HG03103 (cell line): ENCODE results near the gene EMCN.
"Not testable (repeated sequence)": the region's sequence is repeated elsewhere in the genome, so short reads cannot be mapped to it uniquely, and the experiment has no call there.

Source experiments
- ATAC-seq: cut with Tn5 transposase; IDR thresholded peaks from one replicate; pipeline ENCODE4 v1.9.1; 2021; ENCODE audit warnings: low read depth; ENCODE audit not compliant: unreplicated experiment

The EMCN gene

DNA sequence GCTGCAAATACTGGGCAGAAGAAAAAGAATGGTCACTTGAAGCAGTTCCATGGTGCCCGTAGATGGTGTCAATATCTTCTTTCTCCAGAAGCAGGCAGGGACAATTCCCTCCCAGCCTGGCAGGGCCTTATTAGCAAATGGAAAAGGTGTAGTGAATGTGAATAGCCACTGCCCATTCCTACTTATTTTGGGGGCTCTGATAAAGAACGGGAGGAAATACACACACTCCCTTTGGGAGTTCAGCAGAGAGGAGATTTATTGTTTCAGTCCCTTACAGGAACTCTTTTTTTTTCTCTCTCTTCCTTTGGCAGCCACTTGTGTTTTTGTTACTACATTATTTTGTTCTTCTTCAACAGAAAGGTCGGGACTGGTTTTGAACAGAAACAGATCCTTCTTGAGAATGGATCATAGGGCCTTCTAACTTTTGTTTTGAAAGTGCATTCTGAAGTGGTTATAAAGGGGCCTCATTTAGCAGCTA is at the start of gene EMCN:
Gene EMCN (minus strand): TSS at position 159 of the 478 bp plus-strand sequence. CDS start 108 bp downstream, at position 51.
- no peak for ATAC-seq

DNA sequence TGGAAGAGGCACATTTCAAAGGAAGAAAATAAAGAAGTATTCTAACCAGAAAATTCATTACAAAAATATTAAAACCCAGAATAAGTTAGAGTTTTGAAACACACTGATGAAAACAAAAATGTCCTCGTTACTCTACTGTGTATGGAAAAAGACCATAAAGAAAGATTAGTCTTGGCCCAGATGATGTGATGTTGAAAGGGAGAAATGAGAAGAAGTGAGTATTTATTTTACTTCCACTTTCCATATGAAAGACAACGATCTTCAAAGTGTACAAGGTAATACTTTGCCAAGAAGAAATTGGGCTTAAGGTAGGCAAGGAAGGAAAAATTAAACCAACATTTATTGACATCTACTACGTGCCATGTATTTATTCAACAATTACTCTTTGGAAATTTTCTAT is 48.6 kb upstream of the EMCN start:
- ATAC-seq: no peak

DNA sequence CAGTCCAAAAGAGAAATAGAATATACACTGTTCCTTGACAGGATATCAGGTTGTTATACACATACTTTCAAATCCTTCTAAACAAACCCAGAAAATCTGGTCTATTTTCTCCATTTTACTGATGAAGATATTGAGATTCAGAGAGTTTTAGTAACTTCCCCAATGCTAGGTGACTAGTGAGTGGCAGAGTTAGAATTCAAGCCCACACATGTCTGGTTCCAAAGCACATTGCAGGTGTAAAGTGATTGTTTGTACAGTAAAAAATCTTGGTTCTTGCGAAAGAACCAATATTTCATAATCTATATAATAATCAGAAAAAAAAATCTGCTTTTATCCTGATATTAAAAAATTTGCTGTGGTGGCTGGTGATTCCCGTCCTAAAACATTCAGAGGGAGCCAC is 39.5 kb upstream of the EMCN start:
- no peak for ATAC-seq

- ATAC-seq: no peak
Measured at GRCh38 chr4:100555611-100556337, 38.0 kb upstream of the EMCN start.

DNA sequence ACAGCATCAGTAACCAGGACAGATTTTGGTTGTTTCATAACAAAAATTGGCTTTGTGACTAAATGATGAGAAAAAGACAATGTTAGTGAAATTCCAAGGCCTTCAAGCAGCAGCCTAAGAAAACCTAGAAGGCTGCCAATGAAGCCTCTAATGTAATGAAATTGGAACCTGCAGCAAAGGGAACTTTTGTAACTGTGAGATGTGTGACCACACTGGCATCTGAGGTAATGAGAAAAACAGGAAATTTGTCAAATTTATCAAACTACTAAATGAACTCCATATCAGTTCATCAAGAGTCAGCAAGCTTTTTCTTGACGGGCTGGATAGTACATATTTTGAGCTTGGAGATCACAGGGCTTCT is 30.4 kb upstream of the EMCN start:
- ATAC-seq: no peak

DNA sequence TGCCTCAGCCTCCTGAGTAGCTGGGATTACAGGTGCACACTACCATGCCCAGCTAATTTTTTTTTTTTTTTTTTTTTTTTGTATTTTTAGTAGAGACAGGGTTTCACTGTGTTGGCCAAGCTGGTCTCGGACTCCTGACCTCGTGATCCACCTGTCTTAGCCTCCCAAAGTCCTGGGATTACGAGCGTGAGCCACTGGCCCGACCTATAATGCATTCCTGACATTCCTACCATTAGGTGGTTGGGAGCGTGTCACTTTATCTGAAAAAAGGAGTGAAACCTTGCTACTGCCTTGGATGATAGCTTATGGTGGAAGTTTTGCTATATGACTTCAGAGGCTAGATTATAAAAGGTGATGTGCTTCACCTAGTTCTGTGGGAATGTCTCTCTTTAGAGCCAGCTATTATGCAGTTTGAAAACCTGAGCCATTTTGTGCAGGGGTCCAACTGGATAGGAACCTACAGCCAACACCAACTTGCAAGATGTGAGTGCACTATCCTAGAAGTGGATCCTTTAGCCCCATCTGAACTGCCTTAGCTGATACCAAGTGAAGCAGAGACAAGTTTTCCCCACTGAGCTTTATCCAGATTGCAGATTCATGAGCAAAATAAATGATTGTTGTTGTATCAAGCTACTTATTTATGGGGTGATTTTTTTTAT is 29.8 kb upstream of the EMCN start:
- ATAC-seq: no peak

DNA sequence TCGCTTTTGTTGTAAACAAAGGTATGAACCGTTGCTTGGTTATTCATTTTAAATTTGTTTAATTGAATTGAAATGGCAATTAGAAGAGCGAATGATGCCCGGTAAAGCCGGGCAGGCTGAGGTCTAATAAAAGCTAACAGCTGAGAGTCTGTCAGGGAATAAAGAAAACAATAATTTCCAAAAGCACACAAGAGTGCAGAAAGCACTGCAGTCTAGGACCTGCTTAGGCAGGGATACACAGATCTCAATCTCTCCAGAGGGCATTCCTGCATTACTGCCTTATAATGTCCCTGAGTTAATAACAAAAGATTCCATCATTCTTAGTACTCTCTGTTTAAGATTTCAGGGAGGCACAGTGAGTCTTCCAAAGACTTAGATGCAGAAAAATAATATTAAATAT is 27.6 kb upstream of the EMCN start:
- no peak for ATAC-seq

GRCh38 chr4:100540131-100540530 is 22.3 kb upstream of the EMCN start:
- no peak for ATAC-seq

GRCh38 chr4:100539706-100540105 is 21.9 kb upstream of the EMCN start:
- ATAC-seq: no peak

- no peak for ATAC-seq
Measured at GRCh38 chr4:100533741-100534140, 15.9 kb upstream of the EMCN start.

DNA sequence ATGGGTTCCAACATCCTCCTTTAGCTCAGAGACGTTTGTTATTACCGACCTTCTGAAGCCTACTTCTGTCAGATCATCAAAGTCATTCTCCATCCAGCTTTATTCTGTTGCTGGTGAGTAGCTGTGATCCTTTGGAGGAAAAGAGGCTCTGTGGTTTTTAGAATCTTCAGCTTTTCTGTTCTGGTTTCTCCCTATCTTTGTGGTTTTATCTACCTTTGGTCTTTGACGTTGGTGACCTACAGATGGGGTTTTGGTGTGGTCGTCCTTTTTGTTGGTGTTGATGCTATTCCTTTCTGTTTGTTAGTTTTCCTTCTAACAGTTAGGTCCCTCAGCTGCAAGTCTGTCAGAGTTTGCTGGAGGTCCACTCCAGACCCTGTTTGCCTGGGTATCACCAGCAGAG is 12.3 kb upstream of the EMCN start:
- not testable (repeated sequence) for ATAC-seq

- no peak for ATAC-seq
Measured at GRCh38 chr4:100525686-100526085, 7.9 kb upstream of the EMCN start.

- no peak for ATAC-seq
Measured at GRCh38 chr4:100519205-100519604, 1.4 kb upstream of the EMCN start.

DNA sequence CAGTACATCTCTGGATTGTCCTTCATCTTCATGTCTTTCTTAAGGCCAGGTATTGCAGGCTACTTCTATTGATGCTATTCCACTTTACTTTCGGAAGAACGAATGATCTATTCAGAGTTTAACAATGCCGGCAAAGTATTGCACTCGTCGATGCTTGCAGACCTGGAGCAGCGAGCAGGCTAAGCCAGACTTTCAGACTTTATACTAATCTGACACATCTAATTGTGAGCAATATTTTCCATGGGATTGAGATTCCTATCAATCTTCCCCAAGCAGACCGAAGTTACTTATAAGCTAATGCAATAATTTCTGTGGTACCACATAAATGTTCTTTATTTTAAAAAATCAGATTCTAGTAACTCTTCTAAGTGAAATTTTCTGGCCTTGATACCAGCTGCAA is 1.6 kb downstream of the EMCN start:
- ATAC-seq: no peak

DNA sequence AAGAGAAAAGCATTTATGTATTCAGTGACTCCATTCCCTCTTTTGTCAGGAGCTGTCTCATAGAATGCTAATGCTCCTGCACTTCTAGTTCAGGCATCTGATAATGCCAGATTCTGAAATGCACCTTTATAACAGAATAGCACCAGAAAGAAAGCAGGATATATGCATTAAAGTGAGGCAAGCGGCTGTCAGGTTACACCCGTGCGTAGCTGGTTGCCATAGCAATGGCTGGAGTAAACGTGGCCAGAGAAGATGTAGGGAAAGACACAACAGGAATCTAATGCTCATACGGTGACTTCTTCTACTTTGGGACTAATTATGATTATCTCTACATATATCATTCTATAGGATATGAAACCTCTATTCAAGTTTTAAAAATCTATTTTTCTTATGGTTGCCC is 5.9 kb downstream of the EMCN start:
- no peak for ATAC-seq

DNA sequence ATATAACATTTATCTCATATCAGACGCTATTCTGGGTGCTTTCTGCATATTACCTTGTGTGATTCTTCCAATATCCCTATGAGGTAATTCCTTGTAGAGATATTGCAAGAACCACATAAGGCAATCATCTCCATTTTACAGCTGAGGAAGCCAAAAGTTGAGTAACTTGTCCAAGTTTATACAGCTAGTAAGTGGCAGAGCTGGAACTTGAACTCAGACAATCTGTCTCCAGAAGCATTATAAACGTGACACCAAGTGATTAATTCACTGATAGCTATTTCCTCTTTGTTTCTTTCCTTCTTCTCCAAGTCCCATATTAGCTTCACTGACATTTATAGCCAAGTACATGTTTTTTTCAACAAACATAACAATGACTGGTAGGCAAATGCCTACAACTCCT is 7.3 kb downstream of the EMCN start:
- no peak for ATAC-seq

DNA sequence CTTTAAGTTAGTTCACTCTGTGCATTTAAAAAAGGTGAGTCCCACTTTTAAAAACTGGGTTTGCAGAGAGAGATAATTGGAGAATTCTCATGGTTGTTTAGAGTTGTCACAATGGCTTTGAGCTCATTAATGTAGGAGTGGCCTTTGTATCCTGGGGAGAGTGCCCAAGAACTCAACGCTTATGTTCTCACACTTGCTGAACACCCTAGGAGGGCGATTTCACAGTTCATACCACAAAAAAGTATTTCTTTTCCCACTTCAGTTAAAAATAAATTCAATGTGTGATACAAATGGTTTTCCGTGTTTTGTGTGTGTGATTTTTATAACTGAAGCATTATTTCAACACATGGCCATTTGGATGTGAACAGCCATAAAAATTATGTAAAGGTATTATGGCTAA is 8.4 kb downstream of the EMCN start:
- no peak for ATAC-seq

- no peak for ATAC-seq
Measured at GRCh38 chr4:100508691-100509090, 9.1 kb downstream of the EMCN start.

DNA sequence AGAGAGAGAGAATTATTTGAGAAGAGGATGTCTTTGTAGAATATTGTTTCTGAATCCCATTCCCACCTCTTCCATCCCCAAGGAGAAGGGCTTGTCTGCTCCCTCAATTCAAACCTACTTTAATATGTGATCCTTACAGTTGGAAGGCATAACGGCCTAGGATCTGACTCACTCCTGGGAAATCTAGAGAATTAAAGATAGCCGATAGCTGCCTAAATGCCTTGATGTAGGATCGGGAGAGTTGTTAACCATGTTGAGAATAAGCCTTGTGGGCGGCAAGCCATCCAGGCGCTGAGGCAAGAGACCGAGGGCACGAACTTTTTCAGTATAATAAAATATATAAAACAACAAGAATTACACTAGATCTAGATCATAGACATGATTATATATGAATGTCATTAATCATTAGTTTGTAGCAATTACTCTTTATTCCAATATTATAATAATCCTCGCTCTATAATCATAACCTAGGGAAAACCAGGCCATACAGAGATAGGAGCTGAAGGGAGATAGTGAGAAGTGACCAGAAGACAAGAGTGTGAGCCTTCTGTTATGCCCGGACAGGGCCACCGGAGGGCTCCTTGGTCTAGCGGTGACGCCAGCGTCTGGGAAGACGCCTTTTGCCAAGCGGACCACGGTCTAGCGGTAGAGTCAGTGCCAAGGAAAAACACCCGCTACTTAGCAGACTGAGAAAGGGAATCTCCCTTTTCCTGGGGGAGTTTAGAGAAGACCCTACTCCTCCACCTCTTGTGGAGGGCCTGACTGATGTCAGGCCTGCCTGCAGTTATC is 13.5 kb downstream of the EMCN start:
- no peak for ATAC-seq

DNA sequence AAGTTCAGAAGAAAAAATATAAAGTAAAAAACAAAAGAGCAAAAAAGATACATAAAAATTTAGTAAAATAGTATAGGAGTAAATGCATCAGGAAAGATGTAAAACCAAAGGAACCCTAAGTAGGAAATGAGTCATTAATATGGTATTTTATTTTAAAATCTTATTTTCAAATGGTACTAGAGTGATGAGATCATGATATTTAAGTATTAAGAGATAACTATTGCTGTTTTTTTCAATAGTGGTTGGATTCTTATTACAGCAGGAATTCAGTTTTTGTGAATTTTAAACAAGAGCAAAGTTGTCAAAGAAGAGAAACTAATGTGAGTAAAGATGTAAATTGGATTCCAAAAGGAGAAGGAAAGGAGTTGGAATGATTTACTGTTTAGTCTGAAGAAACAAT is 20.0 kb downstream of the EMCN start:
- ATAC-seq: no peak

GRCh38 chr4:100495074-100495473 is 22.7 kb downstream of the EMCN start:
- no peak for ATAC-seq

- no peak for ATAC-seq
Measured at GRCh38 chr4:100494166-100494565, 23.7 kb downstream of the EMCN start.
